Inflammatory macrophage (primary cell): ENCODE measurements around the gene MYBPHL.

Experiments used
- DNase-seq, 2 donors: peaks; one replicate each; pipeline ENCODE4 v3.0.0-alpha.2; 2020 to 2022

Gene MYBPHL

GRCh38 chr1:109277434-109278204 lies 29.2 kb downstream of the MYBPHL start:
- DNase-seq = peak; percentile 77 to 81

GRCh38 chr1:109275706-109276345 lies 31.0 kb downstream of the MYBPHL start:
- DNase-seq = no peak

- peak in 1 of 2 donors; percentile 37 for DNase-seq
Observed at GRCh38 chr1:109274533-109275476, 32.0 kb downstream of the MYBPHL start.

GRCh38 chr1:109273570-109274288 lies 33.1 kb downstream of the MYBPHL start:
- DNase-seq = peak in 1 of 2 donors; percentile 22

GRCh38 chr1:109272831-109273547 lies 33.8 kb downstream of the MYBPHL start:
- no peak for DNase-seq

- no peak for DNase-seq
Observed at GRCh38 chr1:109272021-109272799, 34.6 kb downstream of the MYBPHL start.

- no peak for DNase-seq
Observed at GRCh38 chr1:109271458-109271857, 35.4 kb downstream of the MYBPHL start.

- DNase-seq = no peak
Observed at GRCh38 chr1:109270623-109271317, 36.0 kb downstream of the MYBPHL start.

- no peak for DNase-seq
Observed at GRCh38 chr1:109269981-109270622, 36.7 kb downstream of the MYBPHL start.

GRCh38 chr1:109269212-109269980 lies 37.4 kb downstream of the MYBPHL start:
- no peak for DNase-seq

GRCh38 chr1:109268431-109269211 lies 38.2 kb downstream of the MYBPHL start:
- no peak for DNase-seq

- DNase-seq = no peak
Observed at GRCh38 chr1:109267743-109268300, 39.0 kb downstream of the MYBPHL start.

GRCh38 chr1:109266965-109267364 lies 39.8 kb downstream of the MYBPHL start:
- no peak for DNase-seq

- no peak for DNase-seq
Observed at GRCh38 chr1:109265741-109266330, 41.0 kb downstream of the MYBPHL start.

- DNase-seq = no peak
Observed at GRCh38 chr1:109265016-109265415, 41.8 kb downstream of the MYBPHL start.

- no peak for DNase-seq
Observed at GRCh38 chr1:109264379-109264755, 42.4 kb downstream of the MYBPHL start.
